ENCODE measurements around the gene PTPN4.

GRCh38 chr2:119827866-119828507, 68.3 kb downstream of the PTPN4 start:
- TF ChIP-seq, protein P1, sequence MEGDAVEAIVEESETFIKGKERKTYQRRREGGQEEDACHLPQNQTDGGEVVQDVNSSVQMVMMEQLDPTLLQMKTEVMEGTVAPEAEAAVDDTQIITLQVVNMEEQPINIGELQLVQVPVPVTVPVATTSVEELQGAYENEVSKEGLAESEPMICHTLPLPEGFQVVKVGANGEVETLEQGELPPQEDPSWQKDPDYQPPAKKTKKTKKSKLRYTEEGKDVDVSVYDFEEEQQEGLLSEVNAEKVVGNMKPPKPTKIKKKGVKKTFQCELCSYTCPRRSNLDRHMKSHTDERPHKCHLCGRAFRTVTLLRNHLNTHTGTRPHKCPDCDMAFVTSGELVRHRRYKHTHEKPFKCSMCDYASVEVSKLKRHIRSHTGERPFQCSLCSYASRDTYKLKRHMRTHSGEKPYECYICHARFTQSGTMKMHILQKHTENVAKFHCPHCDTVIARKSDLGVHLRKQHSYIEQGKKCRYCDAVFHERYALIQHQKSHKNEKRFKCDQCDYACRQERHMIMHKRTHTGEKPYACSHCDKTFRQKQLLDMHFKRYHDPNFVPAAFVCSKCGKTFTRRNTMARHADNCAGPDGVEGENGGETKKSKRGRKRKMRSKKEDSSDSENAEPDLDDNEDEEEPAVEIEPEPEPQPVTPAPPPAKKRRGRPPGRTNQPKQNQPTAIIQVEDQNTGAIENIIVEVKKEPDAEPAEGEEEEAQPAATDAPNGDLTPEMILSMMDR (conservative IDR thresholded peaks at IDR 0.05; ENCODE audit: low read depth in 2 of 2) = no peak
- no peak for TF ChIP-seq POLR2AphosphoS5 (IDR thresholded peaks at IDR 0.05; ENCODE audit: low read depth)
- TF ChIP-seq, protein P2, sequence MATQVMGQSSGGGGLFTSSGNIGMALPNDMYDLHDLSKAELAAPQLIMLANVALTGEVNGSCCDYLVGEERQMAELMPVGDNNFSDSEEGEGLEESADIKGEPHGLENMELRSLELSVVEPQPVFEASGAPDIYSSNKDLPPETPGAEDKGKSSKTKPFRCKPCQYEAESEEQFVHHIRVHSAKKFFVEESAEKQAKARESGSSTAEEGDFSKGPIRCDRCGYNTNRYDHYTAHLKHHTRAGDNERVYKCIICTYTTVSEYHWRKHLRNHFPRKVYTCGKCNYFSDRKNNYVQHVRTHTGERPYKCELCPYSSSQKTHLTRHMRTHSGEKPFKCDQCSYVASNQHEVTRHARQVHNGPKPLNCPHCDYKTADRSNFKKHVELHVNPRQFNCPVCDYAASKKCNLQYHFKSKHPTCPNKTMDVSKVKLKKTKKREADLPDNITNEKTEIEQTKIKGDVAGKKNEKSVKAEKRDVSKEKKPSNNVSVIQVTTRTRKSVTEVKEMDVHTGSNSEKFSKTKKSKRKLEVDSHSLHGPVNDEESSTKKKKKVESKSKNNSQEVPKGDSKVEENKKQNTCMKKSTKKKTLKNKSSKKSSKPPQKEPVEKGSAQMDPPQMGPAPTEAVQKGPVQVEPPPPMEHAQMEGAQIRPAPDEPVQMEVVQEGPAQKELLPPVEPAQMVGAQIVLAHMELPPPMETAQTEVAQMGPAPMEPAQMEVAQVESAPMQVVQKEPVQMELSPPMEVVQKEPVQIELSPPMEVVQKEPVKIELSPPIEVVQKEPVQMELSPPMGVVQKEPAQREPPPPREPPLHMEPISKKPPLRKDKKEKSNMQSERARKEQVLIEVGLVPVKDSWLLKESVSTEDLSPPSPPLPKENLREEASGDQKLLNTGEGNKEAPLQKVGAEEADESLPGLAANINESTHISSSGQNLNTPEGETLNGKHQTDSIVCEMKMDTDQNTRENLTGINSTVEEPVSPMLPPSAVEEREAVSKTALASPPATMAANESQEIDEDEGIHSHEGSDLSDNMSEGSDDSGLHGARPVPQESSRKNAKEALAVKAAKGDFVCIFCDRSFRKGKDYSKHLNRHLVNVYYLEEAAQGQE (IDR thresholded peaks at IDR 0.05; ENCODE audit: unreplicated experiment) = no peak

All from GM23338 (cell line).